Measurements from ENCODE around the gene KCNK18. TPM values are rescaled to one million over a fixed set of nuclear protein-coding genes. Genes with fewer than 3 reads are reported as not detected.

The KCNK18 gene
- total and polyA plus RNA-seq, 10 of the 15 experiments (the other 5 are each of a cell fraction or from before 2014, with no cell fraction given): not detected

DNA sequence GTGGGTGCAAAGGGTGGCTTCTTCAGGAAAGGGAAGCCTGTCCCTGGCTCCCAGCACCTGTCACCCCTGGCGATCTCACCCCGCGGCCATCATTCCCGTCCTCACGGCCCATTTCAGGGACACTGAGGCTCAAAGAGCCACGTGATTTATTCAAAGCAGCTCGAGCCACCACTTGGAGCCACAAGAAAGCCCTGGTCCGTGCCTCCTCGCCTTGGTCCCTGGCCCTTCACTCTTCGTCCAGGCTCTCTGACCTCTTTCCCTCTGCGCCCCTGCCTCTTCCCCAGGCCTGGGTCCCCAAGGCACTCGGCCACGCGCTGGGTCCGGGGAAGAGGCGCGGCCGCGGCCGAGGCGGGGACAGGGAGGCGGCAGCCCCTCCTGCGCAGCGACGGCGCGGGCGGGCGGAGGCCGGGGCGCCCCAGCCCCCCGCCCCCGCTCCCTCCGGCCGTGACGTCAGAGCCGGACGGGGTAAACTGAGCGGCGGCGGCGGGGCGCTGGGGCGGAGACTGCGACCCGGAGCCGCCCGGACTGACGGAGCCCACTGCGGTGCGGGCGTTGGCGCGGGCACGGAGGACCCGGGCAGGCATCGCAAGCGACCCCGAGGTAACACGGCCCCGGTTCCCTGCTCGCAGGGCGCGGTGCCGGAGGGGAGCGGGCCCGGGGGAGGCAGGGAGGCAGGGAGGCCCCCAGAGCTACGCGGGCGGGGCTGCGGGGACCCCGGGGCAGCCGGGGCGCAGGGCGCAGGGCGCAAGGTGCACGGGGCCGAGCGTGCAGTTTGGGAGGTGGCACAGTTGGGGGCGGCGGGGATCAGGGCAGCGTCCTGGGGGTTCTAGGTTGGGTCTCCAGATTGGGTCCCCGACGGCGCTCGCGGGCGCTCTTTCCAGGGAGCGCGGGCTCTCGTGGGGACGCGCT is 43.6 kb downstream of the KCNK18 start, which contains the start of gene SLC18A2:
Gene SLC18A2 (plus strand): TSS at position 494 of the 909 bp plus-strand sequence. CDS start 580 bp downstream, outside the sequence.
- FAIRE-seq: no peak
- no TSS peak for BruUV-seq (replicated peaks)

More for the DNA sequence above, 43.6 kb downstream of the KCNK18 start, which contains the start of gene SLC18A2:
- Histone ChIP-seq H3K27me3 (replicated peaks in 1 of 2; ENCODE audit: control insufficient read depth in 2 of 2, insufficient read depth in 2 of 2, low read length in 1 of 2) (peaks cover 0 to 2% of the 10 kb centered on the region in 2 experiments; a peak in 1 of 4 replicates), H3K27ac (ENCODE audit: control insufficient read depth, insufficient read depth) (no peak within 1 kb of the TSS), H2AFZ (ENCODE audit: control insufficient read depth, low read depth, low read length) (no peak within 1 kb of the TSS), H3K4me3 (no peak within 1 kb of the TSS), H3K79me2 (ENCODE audit: control insufficient read depth, insufficient read depth, low read length) (no peaks in the 10 kb centered on the region), H3K9me3 (replicated peaks; ENCODE audit: control insufficient read depth, insufficient read depth, low read length) (no peaks in the 10 kb centered on the region), H4K20me1 (ENCODE audit: control insufficient read depth, insufficient read depth) (no peaks in the 10 kb centered on the region), H3K4me2 (ENCODE audit: control insufficient read depth, insufficient read depth) (no peak within 1 kb of the TSS), H3K9ac (ENCODE audit: control insufficient read depth, insufficient read depth, low read length) (no peak within 1 kb of the TSS), H3K36me3 (ENCODE audit: control insufficient read depth in 2 of 2, insufficient read depth in 2 of 2, low read length in 1 of 2) (no peaks in the 10 kb centered on the region), H3K4me1 (ENCODE audit: control insufficient read depth, insufficient read depth, low read length) (no peaks in the 10 kb centered on the region)
- 35% methylated on average over 57 of the region's 93 CpGs for WGBS (ENCODE audit: insufficient coverage, insufficient replicate concordance, low lambda C conversion rate, missing lambda C conversion rate)
- ChIA-PET RAD21 (ENCODE audit: unreplicated experiment) (no interaction called here), POLR2A (no interaction called here), SMC1A (ENCODE audit: uncharacterized antibody, unreplicated experiment) (no interaction called here), CTCF (no interaction called here)
- intact Hi-C loops (cut with micrococcal nuclease; ENCODE audit: unreplicated experiment): no loop called here
- ATAC-seq (no peak), DNase-seq (ENCODE audit: low read depth, low spot score) (no peak)
- TF ChIP-seq, protein P1, sequence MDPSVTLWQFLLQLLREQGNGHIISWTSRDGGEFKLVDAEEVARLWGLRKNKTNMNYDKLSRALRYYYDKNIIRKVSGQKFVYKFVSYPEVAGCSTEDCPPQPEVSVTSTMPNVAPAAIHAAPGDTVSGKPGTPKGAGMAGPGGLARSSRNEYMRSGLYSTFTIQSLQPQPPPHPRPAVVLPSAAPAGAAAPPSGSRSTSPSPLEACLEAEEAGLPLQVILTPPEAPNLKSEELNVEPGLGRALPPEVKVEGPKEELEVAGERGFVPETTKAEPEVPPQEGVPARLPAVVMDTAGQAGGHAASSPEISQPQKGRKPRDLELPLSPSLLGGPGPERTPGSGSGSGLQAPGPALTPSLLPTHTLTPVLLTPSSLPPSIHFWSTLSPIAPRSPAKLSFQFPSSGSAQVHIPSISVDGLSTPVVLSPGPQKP (IDR thresholded peaks at IDR 0.05; ENCODE audit: low read depth, low read length): no peak
- no peak for TF ChIP-seq HDAC6 (IDR thresholded peaks at IDR 0.05; ENCODE audit: unreplicated experiment)
- TF ChIP-seq CBFB (IDR thresholded peaks at IDR 0.05; ENCODE audit: low read depth): no peak
- TF ChIP-seq NFIC (IDR thresholded peaks at IDR 0.05; ENCODE audit: low read depth, low read length): no peak
- no peak for TF ChIP-seq KAT2A (conservative IDR thresholded peaks at IDR 0.05; ENCODE audit: control insufficient read depth, low read depth, low read length)
- no peak for TF ChIP-seq CHD4 (IDR thresholded peaks at IDR 0.05)
- TF ChIP-seq STAT3 (IDR thresholded peaks at IDR 0.05; ENCODE audit: low read depth, low read length): no peak
- TF ChIP-seq BCL11A (IDR thresholded peaks at IDR 0.05; ENCODE audit: low read depth, low read length): no peak
- no peak for TF ChIP-seq ZNF384 (IDR thresholded peaks at IDR 0.05; ENCODE audit: borderline replicate concordance, low read depth, low read length)
- no peak for TF ChIP-seq ZBED1 (IDR thresholded peaks at IDR 0.05; ENCODE audit: borderline replicate concordance)
- no peak for TF ChIP-seq RAD21 (IDR thresholded peaks at IDR 0.05; ENCODE audit: insufficient read depth, low read depth, low read length)
- in situ Hi-C loops (cut with MboI): no loop called here

All from GM12878 (cell line).